ENCODE measurements around the gene MEX3A. TPM values are rescaled to one million over a fixed set of nuclear protein-coding genes. Genes with fewer than 3 reads are reported as not detected.

MEX3A gene
- total RNA-seq, 2 donors from 2014 or later = not detected

DNA sequence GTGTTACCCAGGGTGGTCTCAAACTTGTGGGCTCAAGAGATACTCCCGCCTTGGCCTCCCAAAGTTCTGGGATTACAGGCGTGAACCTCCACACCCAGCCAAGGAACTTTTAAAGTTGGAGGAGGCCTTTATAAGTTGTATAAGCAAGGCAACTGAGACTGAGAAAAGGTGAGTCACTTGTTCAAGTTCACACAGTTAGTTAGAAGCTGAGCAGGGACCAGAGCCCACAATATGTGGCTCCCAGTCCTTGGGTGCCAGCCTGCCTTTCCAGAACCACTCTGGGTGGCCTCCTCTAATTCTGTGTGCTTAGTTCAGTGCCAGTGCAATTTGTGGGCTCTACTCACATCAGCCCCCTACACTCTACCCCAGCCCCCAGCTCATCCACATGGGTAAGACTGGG, 17.6 kb downstream of the MEX3A start:
- H3K4me3 Mint-ChIP-seq = no peak overlapping the region
- no peak for ATAC-seq
- no peaks in the 10 kb centered on the region for H3K9me3 ChIP-seq (ENCODE audit: control insufficient read depth, low read length, poor library complexity, severe bottlenecking)
- no peak for DNase-seq
- H3K36me3 Mint-ChIP-seq (ENCODE audit: low read depth) = no peaks in the 10 kb centered on the region
- peaks cover 10% of the 10 kb centered on the region for H3K4me1 Mint-ChIP-seq
- H3K27me3 Mint-ChIP-seq = no peaks in the 10 kb centered on the region
- H3K27ac Mint-ChIP-seq = no peak overlapping the region

GRCh38 chr1:156063997-156064285, 18.3 kb downstream of the MEX3A start:
- Mint-ChIP-seq H3K27me3 (no peaks in the 10 kb centered on the region), H3K4me1 (peaks cover 10% of the 10 kb centered on the region), H3K36me3 (ENCODE audit: low read depth) (no peaks in the 10 kb centered on the region), H3K4me3 (no peak overlapping the region), H3K27ac (no peak overlapping the region)
- no peak for DNase-seq
- ATAC-seq = no peak
- no peaks in the 10 kb centered on the region for H3K9me3 ChIP-seq (ENCODE audit: control insufficient read depth, low read length, poor library complexity, severe bottlenecking)

- H3K27ac Mint-ChIP-seq = no peak overlapping the region
- peaks cover 7% of the 10 kb centered on the region for H3K4me1 Mint-ChIP-seq
- DNase-seq (no peak), ATAC-seq (no peak)
- no peaks in the 10 kb centered on the region for H3K36me3 Mint-ChIP-seq (ENCODE audit: low read depth)
- H3K27me3 Mint-ChIP-seq = no peaks in the 10 kb centered on the region
- no peak overlapping the region for H3K4me3 Mint-ChIP-seq
- no peaks in the 10 kb centered on the region for H3K9me3 ChIP-seq (ENCODE audit: control insufficient read depth, low read length, poor library complexity, severe bottlenecking)
Observed at GRCh38 chr1:156062189-156062588, 20.1 kb downstream of the MEX3A start.

GRCh38 chr1:156060937-156061636, 21.2 kb downstream of the MEX3A start, which contains the start of gene RAB25:
Gene RAB25 (plus strand): TSS chr1:156061160. CDS start chr1:156061401, 241 bp downstream.
- Mint-ChIP-seq H3K27me3 (no peaks in the 10 kb centered on the region), H3K4me3 (peak within 1 kb of the TSS; percentile 9), H3K4me1 (peaks cover 6% of the 10 kb centered on the region), H3K27ac (no peak within 1 kb of the TSS), H3K36me3 (ENCODE audit: low read depth) (no peaks in the 10 kb centered on the region)
- DNase-seq (no peak), ATAC-seq (peak; percentile 36)
- H3K9me3 ChIP-seq (ENCODE audit: control insufficient read depth, low read length, poor library complexity, severe bottlenecking) = no peaks in the 10 kb centered on the region

DNA sequence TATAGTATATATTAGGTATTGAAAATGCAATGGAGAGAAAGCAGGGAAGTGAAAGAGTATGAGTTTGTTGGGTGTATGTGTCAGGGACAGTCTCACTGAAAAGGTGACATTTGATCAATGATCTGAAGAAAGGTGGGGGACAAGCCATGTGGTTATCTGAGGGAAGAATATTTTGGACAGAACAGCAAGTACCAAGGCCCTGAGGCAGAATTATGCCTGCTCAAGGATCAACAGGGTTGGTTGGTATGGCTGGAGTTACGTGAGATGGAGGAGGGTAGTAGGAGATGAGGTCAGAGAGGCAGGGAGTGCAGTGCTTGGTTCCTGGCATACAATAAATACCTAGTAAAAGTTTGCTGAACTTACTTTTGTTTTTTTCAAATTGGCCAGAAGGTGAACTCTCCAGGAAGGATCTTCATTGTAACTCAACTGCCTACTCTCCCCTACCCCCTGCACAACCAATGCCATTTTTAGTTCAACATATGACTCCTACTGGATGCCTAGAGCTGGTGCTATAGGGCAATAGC, 25.9 kb downstream of the MEX3A start:
- Mint-ChIP-seq H3K27me3 (no peaks in the 10 kb centered on the region), H3K27ac (no peak overlapping the region), H3K36me3 (ENCODE audit: low read depth) (peaks cover 3% of the 10 kb centered on the region), H3K4me1 (peaks cover 26% of the 10 kb centered on the region), H3K4me3 (no peak overlapping the region)
- DNase-seq (no peak), ATAC-seq (no peak)
- H3K9me3 ChIP-seq (ENCODE audit: control insufficient read depth, low read length, poor library complexity, severe bottlenecking) = no peaks in the 10 kb centered on the region

- Mint-ChIP-seq H3K27ac (peak overlapping the region; percentile 19), H3K36me3 (ENCODE audit: low read depth) (peaks cover 3% of the 10 kb centered on the region), H3K4me3 (peak overlapping the region; percentile 99), H3K4me1 (peaks cover 26% of the 10 kb centered on the region), H3K27me3 (no peaks in the 10 kb centered on the region)
- ATAC-seq (no peak), DNase-seq (no peak)
- no peaks in the 10 kb centered on the region for H3K9me3 ChIP-seq (ENCODE audit: control insufficient read depth, low read length, poor library complexity, severe bottlenecking)
Observed at GRCh38 chr1:156055281-156056048, 26.8 kb downstream of the MEX3A start.

DNA sequence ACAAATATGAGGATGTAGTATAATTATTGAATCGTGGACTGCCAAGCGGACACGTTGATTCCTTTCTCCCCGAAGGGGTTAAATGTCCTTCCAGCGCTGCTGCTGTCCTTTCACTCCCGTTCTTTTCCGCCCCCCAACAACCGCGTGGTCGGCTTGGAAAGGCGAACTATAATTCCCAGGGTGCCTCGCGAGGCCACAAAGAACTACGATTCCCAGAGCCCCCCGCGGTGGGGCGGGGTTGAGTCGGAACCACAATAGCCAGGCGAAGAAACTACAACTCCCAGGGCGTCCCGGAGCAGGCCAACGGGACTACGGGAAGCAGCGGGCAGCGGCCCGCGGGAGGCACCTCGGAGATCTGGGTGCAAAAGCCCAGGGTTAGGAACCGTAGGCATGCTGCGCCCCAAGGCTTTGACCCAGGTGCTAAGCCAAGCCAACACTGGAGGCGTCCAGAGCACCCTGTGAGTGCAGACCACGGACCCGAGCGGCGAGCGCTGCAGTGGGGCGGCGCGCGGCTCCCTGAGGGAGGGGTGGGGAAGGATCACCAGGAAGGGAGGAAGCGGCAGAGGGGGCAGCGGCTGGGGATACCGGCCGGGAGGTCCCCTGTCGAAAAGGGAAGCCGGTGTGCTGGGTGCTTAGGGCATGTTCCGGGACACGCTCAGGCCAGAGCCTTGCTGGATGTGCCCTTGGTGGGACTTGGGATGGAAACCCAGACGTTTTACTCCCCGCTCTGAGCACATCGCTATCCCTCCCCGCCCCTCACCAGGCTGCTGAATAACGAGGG, 27.6 kb downstream of the MEX3A start, which contains the start of gene LAMTOR2:
Gene LAMTOR2, plus strand, starts transcription at position 283 of the 781 bp plus-strand sequence. Its CDS starts 108 bp downstream, at position 391.
- peak; percentile 86 for ATAC-seq
- H3K27ac Mint-ChIP-seq = peak within 1 kb of the TSS; percentile 88
- peaks cover 5% of the 10 kb centered on the region for H3K36me3 Mint-ChIP-seq (ENCODE audit: low read depth)

DNA sequence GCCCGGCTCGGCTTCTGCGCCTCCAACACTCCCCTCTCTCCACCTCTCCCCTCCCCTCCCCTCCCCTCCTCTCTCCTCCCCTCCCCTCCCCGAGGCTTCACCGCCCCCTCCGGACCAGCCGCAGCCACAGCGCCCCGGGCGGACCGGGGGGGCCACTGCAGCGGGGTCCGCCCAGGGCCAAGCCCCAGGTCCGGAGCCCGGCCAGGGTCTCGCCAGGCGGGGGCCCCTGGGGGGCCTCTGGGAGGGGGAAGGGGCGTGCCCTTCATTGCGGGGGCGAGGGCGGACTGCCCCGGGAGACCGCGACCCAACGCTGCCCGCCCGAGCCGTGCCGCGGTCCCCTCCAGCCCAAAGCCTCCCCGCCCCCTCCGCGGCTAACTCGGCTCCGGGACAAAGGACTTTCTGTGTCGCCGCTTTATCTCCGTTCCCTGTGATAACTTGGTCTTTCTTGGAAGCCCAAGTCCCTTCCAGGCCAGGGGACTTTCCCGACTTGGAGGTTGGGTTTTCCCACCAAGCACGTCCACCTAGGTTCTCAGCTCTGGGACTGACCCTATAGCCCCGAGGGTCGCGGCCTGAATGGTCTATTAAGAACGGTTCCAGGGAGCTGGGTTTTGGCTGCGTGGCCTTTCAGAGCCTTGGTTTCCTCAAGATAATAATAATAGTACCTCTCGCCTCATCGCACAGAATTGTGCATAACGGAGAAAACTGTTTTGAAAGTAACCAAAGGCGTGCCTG, 28.3 kb downstream of the MEX3A start, which contains the start of gene UBQLN4:
Gene UBQLN4, minus strand, starts transcription at position 31 of the 732 bp plus-strand sequence. CDS start 97 bp downstream, outside the sequence.
- Mint-ChIP-seq H3K4me1 (peaks cover 28% of the 10 kb centered on the region), H3K27ac (peak within 1 kb of the TSS; percentile 88), H3K36me3 (ENCODE audit: low read depth) (peaks cover 7% of the 10 kb centered on the region), H3K27me3 (no peaks in the 10 kb centered on the region), H3K4me3 (peak within 1 kb of the TSS; percentile 99)
- ATAC-seq = peak; percentile 69
- DNase-seq = peak; percentile 79 to 80 (median 79)
- H3K9me3 ChIP-seq (ENCODE audit: control insufficient read depth, low read length, poor library complexity, severe bottlenecking) = no peaks in the 10 kb centered on the region

More for the DNA sequence above, 27.6 kb downstream of the MEX3A start, which contains the start of gene LAMTOR2:
- Mint-ChIP-seq H3K4me3 (peak within 1 kb of the TSS; percentile 99), H3K27me3 (no peaks in the 10 kb centered on the region), H3K4me1 (peaks cover 27% of the 10 kb centered on the region)
- DNase-seq = peak; percentile 87 to 90 (median 89)
- no peaks in the 10 kb centered on the region for H3K9me3 ChIP-seq (ENCODE audit: control insufficient read depth, low read length, poor library complexity, severe bottlenecking)

DNA sequence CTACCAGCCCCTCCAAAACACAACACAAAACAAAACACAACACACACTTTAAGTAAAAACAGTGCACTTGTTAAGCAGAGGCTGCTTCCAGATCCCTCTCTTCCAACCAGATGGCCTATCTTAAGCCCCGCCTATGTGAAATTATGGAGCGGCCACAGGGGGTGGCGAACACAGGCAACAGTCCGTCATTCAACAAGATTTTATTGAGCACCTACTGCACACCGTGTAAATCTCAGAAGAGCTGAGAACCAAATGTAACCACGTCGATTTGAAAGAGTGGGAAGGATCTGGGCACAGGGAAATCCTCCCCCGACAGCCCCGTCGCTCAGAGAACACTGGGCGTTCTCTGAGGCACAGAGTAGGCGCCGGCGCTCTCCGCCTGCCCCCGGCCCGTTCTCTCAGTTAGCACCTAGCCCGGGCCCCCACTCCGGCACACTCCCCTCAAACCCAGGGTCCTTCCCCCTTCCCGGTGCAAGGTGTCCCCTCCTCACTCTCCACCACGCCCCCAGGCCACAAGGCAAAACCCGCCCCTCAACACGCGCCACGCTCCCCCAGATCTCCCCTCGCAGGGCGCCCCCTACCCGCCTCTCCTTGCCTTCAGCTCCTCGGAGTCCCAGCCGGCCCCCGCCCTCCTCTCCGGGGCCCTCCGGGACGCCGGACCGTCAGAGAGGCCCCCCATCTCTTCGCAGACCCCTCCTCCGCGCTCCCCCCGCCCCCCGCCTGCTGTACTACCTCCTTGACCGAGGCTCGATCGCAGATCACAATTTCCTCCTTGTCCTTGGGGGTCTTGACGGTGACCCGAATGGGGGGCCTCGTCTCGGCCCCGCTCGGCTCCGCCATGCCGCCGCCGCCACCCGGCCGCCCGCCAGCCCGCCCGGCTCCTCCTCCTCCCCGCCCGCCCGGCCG, 29.1 kb downstream of the MEX3A start:
- DNase-seq (peak; percentile 52 to 69 (median 62)), ATAC-seq (peak; percentile 40)
- Mint-ChIP-seq H3K27ac (peak overlapping the region; percentile 83), H3K4me1 (peaks cover 28% of the 10 kb centered on the region), H3K4me3 (peak overlapping the region; percentile 99), H3K27me3 (no peaks in the 10 kb centered on the region), H3K36me3 (ENCODE audit: low read depth) (peaks cover 7% of the 10 kb centered on the region)
- no peaks in the 10 kb centered on the region for H3K9me3 ChIP-seq (ENCODE audit: control insufficient read depth, low read length, poor library complexity, severe bottlenecking)

DNA sequence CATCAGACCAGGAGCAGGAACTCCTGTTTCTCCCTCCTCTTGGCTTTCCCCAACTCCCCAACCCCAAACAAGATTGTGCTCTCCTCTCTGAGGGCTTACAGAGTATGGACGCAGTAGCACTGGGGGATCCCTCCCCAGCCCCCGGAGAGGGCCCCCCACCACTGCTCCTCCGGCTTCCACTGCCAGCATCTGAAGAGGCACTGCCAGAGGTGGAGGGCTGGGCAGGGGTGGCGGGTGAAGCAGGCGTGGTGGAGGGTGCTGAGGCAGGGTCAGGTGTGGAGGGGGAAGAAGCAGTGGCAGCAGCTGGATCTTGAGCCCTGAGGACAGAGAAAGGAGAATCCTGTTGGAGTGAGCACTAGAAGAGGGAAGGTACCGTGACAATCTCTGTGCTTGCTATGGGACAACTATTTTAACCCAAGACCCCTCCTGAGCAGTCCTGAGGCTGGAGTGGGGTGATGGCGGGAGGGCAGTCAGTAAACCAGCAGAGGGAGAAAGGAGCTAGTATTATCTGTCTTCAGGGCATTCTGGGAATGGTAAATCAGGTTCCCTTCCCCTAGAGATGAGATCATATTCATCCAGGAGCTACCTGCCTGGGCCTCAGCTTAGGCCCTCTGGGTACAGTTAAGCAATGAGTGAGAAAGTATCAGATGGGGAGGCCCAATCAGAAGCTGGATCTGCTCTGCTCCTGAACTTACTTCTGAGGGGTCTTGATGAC, 31.1 kb downstream of the MEX3A start:
- Mint-ChIP-seq H3K27ac (no peak overlapping the region), H3K4me1 (peaks cover 25% of the 10 kb centered on the region), H3K36me3 (ENCODE audit: low read depth) (peaks cover 7% of the 10 kb centered on the region), H3K4me3 (no peak overlapping the region), H3K27me3 (no peaks in the 10 kb centered on the region)
- ATAC-seq (no peak), DNase-seq (no peak)
- H3K9me3 ChIP-seq (ENCODE audit: control insufficient read depth, low read length, poor library complexity, severe bottlenecking) = no peaks in the 10 kb centered on the region

- no peak overlapping the region for H3K27ac Mint-ChIP-seq
Observed at GRCh38 chr1:156050376-156050775, 31.9 kb downstream of the MEX3A start.

More at GRCh38 chr1:156050376-156050775, 31.9 kb downstream of the MEX3A start:
- H3K4me1 Mint-ChIP-seq = peaks cover 20% of the 10 kb centered on the region
- no peak for DNase-seq
- H3K36me3 Mint-ChIP-seq (ENCODE audit: low read depth) = peaks cover 7% of the 10 kb centered on the region
- H3K4me3 Mint-ChIP-seq = no peak overlapping the region
- H3K9me3 ChIP-seq (ENCODE audit: control insufficient read depth, low read length, poor library complexity, severe bottlenecking) = no peaks in the 10 kb centered on the region
- ATAC-seq = no peak
- H3K27me3 Mint-ChIP-seq = no peaks in the 10 kb centered on the region

Data from T-helper 17 cell (primary cell).